GM12878 (cell line): ENCODE measurements around the gene ZWILCH. TPM values are rescaled to one million over a fixed set of nuclear protein-coding genes. Genes with fewer than 3 reads are reported as not detected.

ENCODE experiments used
- CBX5 ChIP-seq: sonication (generic); IDR thresholded peaks from 2 replicates; pipeline ENCODE4 v1.6.1; 2016; ENCODE audit warnings: low read depth, moderate library complexity, mild to moderate bottlenecking, inconsistent platforms
- CHD4 ChIP-seq: fragments of 200-600 bp; sonication (generic); IDR thresholded peaks from 2 replicates; pipeline ENCODE4 v1.6.1; 2016; ENCODE audit warnings: mild to moderate bottlenecking
- EP300 ChIP-seq, 2 experiments: fragments of 150-350 bp in 1 of 2; IDR thresholded peaks; 2 replicates each; pipeline ENCODE4 v1.6.1; 2011 to 2012; ENCODE audit warnings: low read depth in 2 of 2, low read length in 2 of 2, borderline replicate concordance in 1 of 2, improper control_type of control experiment in 1 of 2, inconsistent platforms in 1 of 2; ENCODE audit not compliant: control insufficient read depth in 1 of 2
- ESRRA ChIP-seq: IDR thresholded peaks from 2 replicates; pipeline ENCODE4 v1.6.1; 2012; ENCODE audit warnings: mild to moderate bottlenecking, low read length, improper control_type of control experiment
- ETV6 ChIP-seq, 2 experiments: fragments of 450-650 bp in 1 of 2; IDR thresholded peaks in 1 of 2; conservative IDR thresholded peaks in 1 of 2; 2 replicates each; pipeline ENCODE4 v1.6.1; 2014; ENCODE audit warnings: antibody characterized with exemption in 1 of 2, borderline replicate concordance in 1 of 2, low read depth in 1 of 2, mild to moderate bottlenecking in 1 of 2, moderate library complexity in 1 of 2
- FOXK2 ChIP-seq: fragments of 450-650 bp; IDR thresholded peaks from 2 replicates; pipeline ENCODE4 v1.6.1; 2017; ENCODE audit warnings: mild to moderate bottlenecking, moderate library complexity
- IKZF1 ChIP-seq: fragments of 450-650 bp; conservative IDR thresholded peaks from 2 replicates; pipeline ENCODE4 v1.6.1; 2017; ENCODE audit warnings: antibody characterized with exemption, mild to moderate bottlenecking
- KLF5 ChIP-seq: fragments of 450-650 bp; IDR thresholded peaks from 2 replicates; pipeline ENCODE4 v1.6.1; 2014; ENCODE audit warnings: mild to moderate bottlenecking; ENCODE audit not compliant: partially characterized antibody
- LARP7 ChIP-seq: fragments of 450-650 bp; IDR thresholded peaks from 2 replicates; pipeline ENCODE4 v1.6.1; 2017; ENCODE audit warnings: mild to moderate bottlenecking
- NBN ChIP-seq: fragments of 450-650 bp; IDR thresholded peaks from 2 replicates; pipeline ENCODE4 v1.6.1; 2016
- NFYB ChIP-seq: IDR thresholded peaks from 2 replicates; pipeline ENCODE4 v1.6.1; 2011; ENCODE audit warnings: low read depth, mild to moderate bottlenecking, low read length, improper control_type of control experiment, moderate library complexity; ENCODE audit not compliant: insufficient read depth
- NRF1 ChIP-seq: conservative IDR thresholded peaks from 2 replicates; pipeline ENCODE4 v1.6.1; 2011; ENCODE audit warnings: mild to moderate bottlenecking, low read depth, low read length, improper control_type of control experiment
- PKNOX1 ChIP-seq: fragments of 450-650 bp; IDR thresholded peaks from 2 replicates; pipeline ENCODE4 v1.6.1; 2016; ENCODE audit warnings: mild to moderate bottlenecking
- POLR2A ChIP-seq: IDR thresholded peaks from 2 replicates; pipeline ENCODE4 v1.6.1; 2011; ENCODE audit warnings: low read depth, mild to moderate bottlenecking, low read length
- POLR2AphosphoS2 ChIP-seq: IDR thresholded peaks from 2 replicates; pipeline ENCODE4 v1.6.1; 2011; ENCODE audit warnings: low read depth, mild to moderate bottlenecking, low read length, improper control_type of control experiment, moderate library complexity
- POLR2AphosphoS5 ChIP-seq: IDR thresholded peaks from 2 replicates; pipeline ENCODE4 v1.6.1; 2011; ENCODE audit warnings: mild to moderate bottlenecking, low read length, inconsistent platforms
- POU2F2 ChIP-seq: IDR thresholded peaks from 3 replicates; pipeline ENCODE4 v1.6.1; 2011; ENCODE audit warnings: low read depth, mild to moderate bottlenecking, low read length, borderline replicate concordance
- RB1 ChIP-seq: fragments of 450-650 bp; formaldehyde crosslinking; IDR thresholded peaks from 2 replicates; pipeline ENCODE4 v1.6.1; 2017; ENCODE audit warnings: mild to moderate bottlenecking, borderline replicate concordance
- RBBP5 ChIP-seq: fragments of 200-600 bp; sonication (generic); conservative IDR thresholded peaks from 2 replicates; pipeline ENCODE4 v1.6.1; 2016
- RUNX3 ChIP-seq: IDR thresholded peaks from 2 replicates; pipeline ENCODE4 v1.6.1; 2012; ENCODE audit warnings: low read length, inconsistent platforms
- SMAD5 ChIP-seq: IDR thresholded peaks from 2 replicates; pipeline ENCODE4 v1.6.1; 2016; ENCODE audit warnings: antibody characterized with exemption, low read depth
- STAT1 ChIP-seq: fragments of 450-650 bp; conservative IDR thresholded peaks from 2 replicates; pipeline ENCODE4 v1.6.1; 2014; ENCODE audit warnings: antibody characterized with exemption, mild to moderate bottlenecking
- TARDBP ChIP-seq: IDR thresholded peaks from 2 replicates; pipeline ENCODE4 v1.6.1; 2016; ENCODE audit warnings: borderline replicate concordance
- TCF12 ChIP-seq: IDR thresholded peaks from 2 replicates; pipeline ENCODE4 v1.6.1; 2011; ENCODE audit warnings: low read depth, mild to moderate bottlenecking, low read length
- TCF3 ChIP-seq: IDR thresholded peaks from 2 replicates; pipeline ENCODE4 v1.6.1; 2012; ENCODE audit warnings: low read depth, mild to moderate bottlenecking, low read length, borderline replicate concordance; ENCODE audit not compliant: insufficient read depth
- ZNF24 ChIP-seq: fragments of 450-650 bp; IDR thresholded peaks from 2 replicates; pipeline ENCODE4 v1.6.1; 2017; ENCODE audit warnings: antibody characterized with exemption, mild to moderate bottlenecking
- ZNF274 ChIP-seq: IDR thresholded peaks from one replicate; pipeline ENCODE4 v1.8.0; 2011; ENCODE audit not compliant: insufficient read length, insufficient read depth
- ZNF384 ChIP-seq: IDR thresholded peaks from 2 replicates; pipeline ENCODE4 v1.6.1; 2012; ENCODE audit warnings: low read depth, mild to moderate bottlenecking, low read length, improper control_type of control experiment, borderline replicate concordance
- polyA plus RNA-seq, 11 experiments: library from polyadenylated mRNA; depleted of rRNA in 4 of 11; unstranded in 6 of 11; stranded (reverse) in 5 of 11; fragments of >200 nt; fragmentation: Nextera tagmentation in 4 of 11; fragmentation: Illumina TruSeq in 1 of 11; extraction: Ambion mirVana in 4 of 11; extraction: Trizol in 1 of 11; gene quantifications; 1 replicate in 1 of 11; 2 replicates in 10 of 11; pipeline versions ENCODE4 v1.2.1 to v1.2.3, GENCODE V29; 2011 to 2016; ENCODE audit warnings: inconsistent platforms in 2 of 11, missing spikeins in 2 of 11, low read depth in 1 of 11
- total RNA-seq, 4 experiments: library from RNA; depleted of rRNA in 3 of 4; stranded (reverse); fragments of >200 nt in 3 of 4; fragmentation: Illumina TruSeq in 1 of 4; extraction: Trizol in 1 of 4; gene quantifications; 2 replicates each; pipeline versions ENCODE4 v1.2.1 to v1.2.3, GENCODE V29; 2013 to 2021
- TF ChIP-seq, protein P1 (sequence below): fragments of 150-350 bp; IDR thresholded peaks from 2 replicates; pipeline ENCODE4 v1.6.1; 2016; ENCODE audit warnings: low read depth, low read length

Gene ZWILCH
- total and polyA plus RNA-seq, 10 of the 15 experiments (the other 5 are each of a cell fraction or from before 2014, with no cell fraction given) = 15.6 to 73.9 (median 32.4) TPM

GRCh38 chr15:66497502-66498455 lies 7.3 kb upstream of the ZWILCH start, which contains the start of gene SNAPC5 (continued):
- TF ChIP-seq PKNOX1 = peak; percentile 20; the same call in 1 of the 2 replicates
- no peak for TF ChIP-seq RBBP5
- peak; percentile 84 for TF ChIP-seq FOXK2
- 0 out of 2 replicates have a peak, but pooled peaks have one; percentile 17 for TF ChIP-seq NFYB
- peak; percentile 91 for TF ChIP-seq SMAD5
- TF ChIP-seq POLR2A = peak; percentile 93
- no peak for TF ChIP-seq ZNF24
- peak; percentile 33; the same call in 1 of the 2 replicates for TF ChIP-seq TCF12
- peak; percentile 96 for TF ChIP-seq POLR2AphosphoS2
- peak; percentile 86 for TF ChIP-seq NBN
- TF ChIP-seq POU2F2 = peak; percentile 66
- TF ChIP-seq CHD4 = no peak
- TF ChIP-seq ZNF274 = no peak
- TF ChIP-seq TCF3 = peak; percentile 58; the same call in 1 of the 2 replicates
- peak; percentile 35 for TF ChIP-seq KLF5
- peak; percentile 70 for TF ChIP-seq TARDBP
- peak; percentile 46; the same call in 1 of the 2 replicates for TF ChIP-seq STAT1
- TF ChIP-seq CBX5 = peak; percentile 97
- peak; percentile 66 for TF ChIP-seq RUNX3
- TF ChIP-seq LARP7 = peak; percentile 85
- TF ChIP-seq ZNF384 = no peak
- TF ChIP-seq, protein P1, sequence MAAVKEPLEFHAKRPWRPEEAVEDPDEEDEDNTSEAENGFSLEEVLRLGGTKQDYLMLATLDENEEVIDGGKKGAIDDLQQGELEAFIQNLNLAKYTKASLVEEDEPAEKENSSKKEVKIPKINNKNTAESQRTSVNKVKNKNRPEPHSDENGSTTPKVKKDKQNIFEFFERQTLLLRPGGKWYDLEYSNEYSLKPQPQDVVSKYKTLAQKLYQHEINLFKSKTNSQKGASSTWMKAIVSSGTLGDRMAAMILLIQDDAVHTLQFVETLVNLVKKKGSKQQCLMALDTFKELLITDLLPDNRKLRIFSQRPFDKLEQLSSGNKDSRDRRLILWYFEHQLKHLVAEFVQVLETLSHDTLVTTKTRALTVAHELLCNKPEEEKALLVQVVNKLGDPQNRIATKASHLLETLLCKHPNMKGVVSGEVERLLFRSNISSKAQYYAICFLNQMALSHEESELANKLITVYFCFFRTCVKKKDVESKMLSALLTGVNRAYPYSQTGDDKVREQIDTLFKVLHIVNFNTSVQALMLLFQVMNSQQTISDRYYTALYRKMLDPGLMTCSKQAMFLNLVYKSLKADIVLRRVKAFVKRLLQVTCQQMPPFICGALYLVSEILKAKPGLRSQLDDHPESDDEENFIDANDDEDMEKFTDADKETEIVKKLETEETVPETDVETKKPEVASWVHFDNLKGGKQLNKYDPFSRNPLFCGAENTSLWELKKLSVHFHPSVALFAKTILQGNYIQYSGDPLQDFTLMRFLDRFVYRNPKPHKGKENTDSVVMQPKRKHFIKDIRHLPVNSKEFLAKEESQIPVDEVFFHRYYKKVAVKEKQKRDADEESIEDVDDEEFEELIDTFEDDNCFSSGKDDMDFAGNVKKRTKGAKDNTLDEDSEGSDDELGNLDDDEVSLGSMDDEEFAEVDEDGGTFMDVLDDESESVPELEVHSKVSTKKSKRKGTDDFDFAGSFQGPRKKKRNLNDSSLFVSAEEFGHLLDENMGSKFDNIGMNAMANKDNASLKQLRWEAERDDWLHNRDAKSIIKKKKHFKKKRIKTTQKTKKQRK = no peak
- peak; percentile 98 for TF ChIP-seq ESRRA
- no peak for TF ChIP-seq EP300 (IDR thresholded peaks at IDR 0.05; ENCODE audit: borderline replicate concordance in 1 of 2, control insufficient read depth in 1 of 2, low read depth in 2 of 2, low read length in 2 of 2)
- 0 out of 2 replicates have a peak, but pooled peaks have one; percentile 63 for TF ChIP-seq RB1
- TF ChIP-seq IKZF1 = peak; percentile 66
- peak; percentile 71 for TF ChIP-seq POLR2AphosphoS5
- TF ChIP-seq ETV6 (conservative IDR thresholded peaks at IDR 0.05 in 1 of 2, IDR thresholded peaks at IDR 0.05 in 1 of 2; ENCODE audit: borderline replicate concordance in 1 of 2, low read depth in 1 of 2) = no peak; a peak in 1 of 4 replicates
- TF ChIP-seq NRF1 = peak; percentile 17; the same call in 1 of the 2 replicates
